ENCODE data around the gene CPXM2.

The CPXM2 gene

DNA sequence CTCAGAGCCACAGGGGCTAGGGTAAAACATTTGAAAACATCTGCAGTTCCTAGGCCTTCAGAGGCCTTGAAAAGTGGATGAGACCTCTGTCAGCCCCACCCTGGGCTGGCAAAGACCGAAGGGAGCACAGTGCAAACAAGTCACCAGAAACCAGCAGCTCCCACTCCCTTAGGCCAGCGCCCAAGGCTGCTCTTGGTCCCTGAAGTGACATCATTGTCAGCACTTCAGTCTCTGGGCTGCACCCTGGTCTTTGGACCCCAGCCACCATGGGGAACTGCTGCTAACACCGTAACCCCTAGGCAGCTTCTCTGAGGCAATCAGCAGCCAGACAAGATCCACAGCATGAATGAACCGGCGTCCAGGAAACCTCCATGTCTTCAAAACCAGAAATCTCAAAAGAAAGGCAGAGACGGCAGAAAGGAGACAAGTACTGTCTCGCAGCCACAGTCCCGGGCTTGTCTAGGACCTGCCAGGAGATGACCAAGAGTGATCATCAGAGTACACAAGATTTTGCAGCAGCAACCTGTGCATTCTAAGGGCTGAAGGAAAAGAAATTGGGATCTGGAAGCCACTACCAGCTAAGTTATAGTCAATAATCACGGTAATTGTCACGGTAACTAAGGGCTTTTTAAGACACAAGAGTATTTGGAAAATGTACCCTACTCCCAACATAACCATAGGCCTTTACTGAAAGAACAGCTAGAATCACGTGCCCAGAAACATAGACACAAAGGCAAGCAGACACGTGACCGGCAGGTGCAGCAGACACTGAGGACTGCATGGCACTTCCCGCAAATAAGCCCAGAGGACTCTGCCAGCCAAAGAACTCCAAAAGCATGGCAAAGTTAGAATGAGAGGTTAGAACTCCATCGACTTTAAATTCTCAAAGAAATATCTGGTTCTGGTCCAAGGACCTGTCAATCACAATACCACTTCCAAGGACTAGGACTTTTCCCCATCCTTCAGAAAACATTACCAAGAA is 23.3 kb downstream of the CPXM2 start:
- no peak for DNase-seq

DNA sequence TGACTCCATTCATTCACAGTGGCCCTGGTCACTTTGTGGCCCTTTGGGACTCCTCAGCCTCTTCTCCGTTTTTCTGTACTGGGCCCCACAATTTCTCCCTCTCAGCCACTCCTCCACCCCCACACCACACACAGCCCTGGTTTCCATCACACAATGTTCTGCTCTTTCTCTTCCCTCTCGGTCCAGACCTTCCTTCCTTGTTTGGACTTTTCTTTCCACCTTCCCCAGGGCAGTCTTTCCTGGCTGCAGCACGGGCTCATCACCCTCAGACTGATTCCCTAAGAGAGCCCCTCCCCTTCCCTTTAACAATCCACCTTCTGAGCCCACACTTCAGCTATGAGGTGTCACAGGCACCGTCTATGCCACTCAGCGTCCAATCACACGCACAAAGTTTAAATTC is 25.7 kb downstream of the CPXM2 start:
- DNase-seq, result no peak

DNA sequence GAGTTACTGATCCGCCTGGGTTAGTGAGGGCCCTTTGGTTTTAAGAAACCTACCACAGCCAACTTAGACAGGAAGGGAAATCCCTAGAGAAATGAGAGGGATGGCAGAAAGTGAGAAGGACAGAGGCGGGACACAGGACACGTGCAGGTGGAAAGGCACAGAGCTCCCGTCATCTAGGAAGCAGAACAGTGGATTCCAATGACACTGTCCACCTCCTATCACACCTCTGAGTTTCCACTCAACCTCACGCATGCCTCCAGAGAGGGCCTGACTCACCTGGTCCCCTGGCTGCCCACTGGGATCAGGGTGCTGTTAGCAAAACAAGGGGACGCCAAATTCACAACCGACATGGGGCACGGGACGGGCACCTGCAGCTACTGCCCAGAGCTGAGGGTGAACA is 26.3 kb downstream of the CPXM2 start:
- no peak for DNase-seq

DNA sequence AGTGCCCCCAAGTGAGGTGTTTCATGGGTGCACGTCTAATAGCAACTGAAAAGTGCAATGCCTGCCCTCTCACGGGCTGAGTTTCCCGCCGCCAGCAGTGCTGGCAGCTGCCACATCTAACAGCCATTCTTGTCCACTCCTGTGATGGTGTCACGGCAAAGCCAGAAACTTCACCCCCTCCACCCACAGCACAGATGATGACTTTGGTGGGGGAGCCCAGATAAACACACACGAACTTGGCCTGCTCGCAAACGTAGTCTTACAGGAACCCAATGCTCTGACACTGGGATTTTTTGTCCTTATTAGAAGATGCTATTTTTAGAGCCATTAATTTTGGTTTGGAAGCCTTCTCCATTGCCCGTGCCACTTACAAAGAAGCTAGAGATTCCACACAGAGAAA is 26.7 kb downstream of the CPXM2 start:
- no peak for DNase-seq

DNA sequence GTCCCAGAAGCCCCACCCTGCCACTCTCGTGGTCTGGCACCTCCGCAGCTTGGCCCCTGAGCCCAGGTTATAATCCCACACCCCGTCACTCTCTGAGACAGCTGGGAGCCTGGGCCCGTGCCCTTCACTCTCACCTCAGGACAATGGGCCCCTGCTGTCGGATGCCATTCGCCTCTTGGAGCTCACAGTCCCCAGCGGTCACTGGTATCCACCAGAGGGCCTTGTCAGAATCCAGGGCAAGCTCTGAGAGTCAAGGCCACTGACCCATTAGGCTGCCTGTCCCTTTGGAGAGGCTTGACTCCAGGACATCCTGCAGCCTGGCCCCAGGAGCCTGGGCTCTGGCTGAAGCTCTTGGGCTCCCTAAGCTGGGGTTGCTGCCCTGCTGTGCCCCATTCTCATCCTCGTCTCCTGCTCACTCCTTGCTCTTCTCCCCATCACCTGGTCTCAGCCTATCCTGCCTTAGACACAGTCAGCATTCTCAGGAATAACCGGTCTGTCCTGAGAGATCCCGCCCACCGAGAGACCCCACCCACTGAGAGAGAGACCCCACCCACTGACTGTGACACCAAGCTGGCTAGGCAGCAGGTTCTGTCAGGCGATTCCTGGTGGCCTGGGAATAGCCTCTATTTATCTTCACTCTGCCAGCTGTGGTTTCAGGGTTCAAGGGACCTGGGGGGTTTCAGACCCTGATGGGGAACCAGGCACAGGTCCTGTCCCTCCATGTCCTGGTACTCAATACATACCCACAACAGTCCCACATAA is 27.7 kb downstream of the CPXM2 start:
- no peak for DNase-seq

DNA sequence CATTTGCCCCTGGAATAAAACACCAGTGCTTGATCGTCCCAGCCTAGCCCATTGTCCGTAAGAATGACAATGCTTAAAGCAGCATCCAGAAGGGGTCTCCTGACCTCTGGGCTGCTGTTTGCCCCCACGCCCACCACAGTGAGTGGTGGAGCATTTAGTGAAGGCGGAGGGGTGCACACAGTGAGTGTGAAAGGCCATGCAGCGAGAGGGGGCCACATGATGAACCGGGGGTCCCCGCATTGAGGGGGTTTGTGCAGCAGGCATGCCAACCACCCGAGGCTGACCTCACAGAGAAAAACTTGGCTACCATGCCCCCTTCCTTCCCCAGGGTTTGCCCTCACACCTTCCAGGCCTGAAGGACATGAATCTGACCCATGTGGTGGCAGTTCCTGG is 28.4 kb downstream of the CPXM2 start:
- DNase-seq, result no peak

DNA sequence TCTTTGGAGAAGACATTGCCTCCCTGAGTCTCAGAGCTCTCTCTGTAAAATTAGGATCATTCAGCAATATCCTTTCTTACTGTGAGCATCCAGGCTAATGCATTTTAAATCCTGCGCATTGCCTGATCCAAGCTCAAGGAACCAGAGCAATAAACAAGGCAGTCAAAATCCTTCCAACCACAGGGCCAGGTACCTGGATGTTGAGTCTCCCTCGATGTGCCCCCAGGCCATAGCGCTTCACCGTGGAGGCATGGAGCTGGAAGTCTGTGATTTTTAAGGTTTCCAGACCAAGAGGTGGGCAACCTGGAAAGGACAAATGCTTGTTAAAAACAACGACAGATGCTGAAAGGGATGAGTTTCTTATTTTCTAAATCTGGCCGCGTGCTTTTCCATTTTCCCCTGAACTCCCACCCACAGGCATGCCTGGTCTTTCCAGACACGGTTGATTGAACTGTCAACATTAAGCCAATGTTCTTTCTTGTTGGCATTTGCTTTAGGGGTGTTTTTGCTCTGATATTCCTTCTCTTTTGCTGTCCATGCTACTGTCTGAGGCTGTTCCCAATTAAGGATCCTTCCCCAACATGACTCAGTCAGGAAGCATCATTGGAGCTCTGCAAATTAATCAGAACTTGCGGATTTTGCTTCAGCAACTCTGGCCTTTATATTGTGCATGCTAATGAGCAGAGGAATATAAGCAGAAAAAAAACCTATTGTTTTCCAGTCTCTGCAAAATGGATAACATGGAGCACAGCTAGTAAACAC is 29.0 kb downstream of the CPXM2 start:
- no peak for DNase-seq

DNA sequence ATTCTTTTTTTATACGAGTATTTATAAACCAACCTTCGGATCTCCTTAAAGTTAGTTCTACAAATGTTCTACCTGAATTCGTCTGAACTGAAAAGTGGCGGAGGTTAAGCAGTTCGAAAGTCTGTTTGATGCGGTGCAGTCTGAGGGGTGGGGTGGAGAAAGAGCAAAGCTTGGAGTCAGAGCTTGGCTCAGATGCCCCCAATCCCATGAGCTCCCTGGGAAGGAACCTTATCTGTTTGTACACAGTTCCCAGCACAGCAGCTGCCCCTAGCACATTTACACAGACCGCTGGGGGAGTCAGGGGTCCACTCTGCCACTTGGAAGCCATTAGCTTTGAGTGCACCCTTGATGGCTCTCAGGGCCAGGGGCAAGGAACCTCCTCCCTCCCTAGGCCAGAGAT is 30.8 kb downstream of the CPXM2 start:
- no peak for DNase-seq

DNA sequence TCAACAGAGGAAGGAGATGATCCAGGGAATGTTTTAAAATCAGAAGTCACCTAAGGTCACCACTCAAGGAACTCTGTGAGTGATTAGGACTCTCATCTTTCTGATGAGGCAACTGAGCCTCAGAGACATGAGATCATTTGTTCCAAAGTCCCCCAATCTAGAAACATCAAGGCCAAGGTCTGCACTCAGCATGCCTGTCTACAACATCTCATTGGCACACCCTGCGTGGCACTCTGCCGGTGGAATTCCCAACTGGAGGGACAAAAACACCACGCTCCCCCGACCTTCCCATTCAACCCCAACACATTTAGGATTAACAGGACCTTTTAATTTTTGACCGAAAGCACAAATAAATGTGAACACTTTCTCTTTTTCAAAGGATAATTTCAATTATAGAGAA is 31.4 kb downstream of the CPXM2 start:
- no peak for DNase-seq

DNA sequence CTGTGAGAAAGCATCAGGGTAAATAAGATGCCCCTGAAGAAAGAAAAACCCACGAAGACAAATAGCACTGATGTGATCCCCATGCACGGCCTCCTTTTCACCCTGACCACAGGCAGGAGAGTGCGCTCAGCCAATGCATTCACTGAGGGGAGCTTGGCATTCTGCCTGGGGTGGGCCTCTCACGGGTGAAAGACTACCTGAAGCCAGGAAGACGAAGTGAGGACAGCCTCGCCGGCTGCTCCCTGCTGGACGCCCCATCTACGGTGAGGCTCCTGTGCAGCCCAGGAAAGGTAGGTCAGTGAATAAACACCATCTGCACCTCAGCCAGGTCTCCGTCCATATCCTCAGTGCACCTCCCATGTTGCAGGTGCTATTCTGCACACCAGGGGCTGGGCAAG is 32.0 kb downstream of the CPXM2 start:
- DNase-seq, result no peak

DNA sequence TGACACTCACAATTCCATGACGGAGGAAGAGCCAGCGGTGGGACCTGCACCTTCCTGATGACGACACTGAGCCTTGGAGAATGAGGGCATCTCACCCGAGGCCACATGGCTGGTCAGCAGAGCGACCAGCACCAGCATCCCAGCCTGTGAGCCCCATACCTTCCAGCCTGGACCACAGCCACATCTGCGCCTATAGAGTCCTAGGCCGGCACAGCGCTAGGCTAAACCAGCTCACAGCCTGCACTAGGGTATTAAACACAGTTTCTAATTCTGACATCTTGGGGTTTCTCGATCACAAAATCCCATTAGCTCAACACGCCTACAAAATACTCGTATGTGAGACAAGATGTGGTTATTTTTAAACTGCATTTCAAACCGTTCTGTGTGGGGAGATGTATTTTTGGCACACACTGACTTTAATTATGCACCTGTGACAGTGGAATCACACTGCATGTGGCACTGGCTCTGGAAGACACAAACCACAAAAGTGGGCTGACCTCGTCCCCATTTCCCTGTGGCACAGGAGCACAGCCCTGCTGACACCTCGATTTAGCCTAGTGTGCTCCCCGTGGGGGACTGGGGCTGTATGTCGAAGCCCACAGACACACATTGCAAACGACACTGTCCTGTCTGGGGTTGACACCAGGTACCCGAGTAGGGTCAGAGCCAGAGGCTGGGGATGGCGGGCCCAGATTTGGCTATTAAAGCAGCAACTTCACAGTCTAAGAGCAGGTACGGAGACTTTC is 32.5 kb downstream of the CPXM2 start:
- DNase-seq, result no peak

DNA sequence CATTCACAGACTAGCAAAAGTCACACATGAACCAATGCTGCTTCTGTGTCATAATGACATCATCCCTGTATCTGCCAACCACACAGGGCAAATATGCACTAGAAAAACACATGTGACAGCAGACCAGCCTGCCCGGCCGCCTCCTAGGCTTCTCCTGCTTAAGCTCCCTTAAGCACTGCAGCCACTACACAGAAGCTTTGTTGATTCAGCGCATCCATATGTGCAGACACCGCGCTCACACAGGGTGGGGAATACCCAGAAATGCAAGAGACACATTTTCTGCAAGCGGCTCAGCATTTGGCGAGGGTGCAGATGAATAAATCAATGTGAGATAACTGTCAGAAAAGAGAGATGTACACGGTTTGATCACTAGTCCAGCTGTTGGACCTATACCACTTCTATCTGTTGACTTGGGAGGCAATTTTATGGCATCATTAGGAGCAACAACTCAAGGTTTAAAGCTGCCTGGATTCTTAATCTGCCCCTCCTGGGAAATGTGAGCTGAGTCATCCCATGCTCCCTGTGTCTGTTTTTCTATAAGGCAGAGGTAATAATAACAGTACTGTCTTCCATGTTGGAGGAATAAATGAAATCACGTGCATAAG is 33.4 kb downstream of the CPXM2 start:
- no peak for DNase-seq

DNA sequence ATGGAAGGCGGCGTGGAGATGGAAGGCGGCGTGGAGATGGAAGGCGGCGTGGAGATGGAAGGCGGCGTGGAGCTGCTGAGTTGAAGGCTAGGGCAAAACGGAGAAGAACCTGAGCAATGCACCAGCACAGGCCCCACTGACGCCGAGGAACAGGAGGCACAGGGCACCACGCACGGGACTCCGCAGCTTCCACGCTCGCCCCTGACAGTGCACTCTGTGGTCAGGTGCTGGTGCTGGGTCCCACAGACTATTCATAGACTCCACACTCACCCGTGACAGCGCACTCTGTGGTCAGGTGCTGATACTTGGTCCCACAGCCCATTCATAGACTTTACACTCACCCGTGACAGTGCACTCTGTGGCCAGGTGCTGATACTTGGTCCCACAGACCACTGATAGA is 34.0 kb downstream of the CPXM2 start:
- DNase-seq, result no peak

DNA sequence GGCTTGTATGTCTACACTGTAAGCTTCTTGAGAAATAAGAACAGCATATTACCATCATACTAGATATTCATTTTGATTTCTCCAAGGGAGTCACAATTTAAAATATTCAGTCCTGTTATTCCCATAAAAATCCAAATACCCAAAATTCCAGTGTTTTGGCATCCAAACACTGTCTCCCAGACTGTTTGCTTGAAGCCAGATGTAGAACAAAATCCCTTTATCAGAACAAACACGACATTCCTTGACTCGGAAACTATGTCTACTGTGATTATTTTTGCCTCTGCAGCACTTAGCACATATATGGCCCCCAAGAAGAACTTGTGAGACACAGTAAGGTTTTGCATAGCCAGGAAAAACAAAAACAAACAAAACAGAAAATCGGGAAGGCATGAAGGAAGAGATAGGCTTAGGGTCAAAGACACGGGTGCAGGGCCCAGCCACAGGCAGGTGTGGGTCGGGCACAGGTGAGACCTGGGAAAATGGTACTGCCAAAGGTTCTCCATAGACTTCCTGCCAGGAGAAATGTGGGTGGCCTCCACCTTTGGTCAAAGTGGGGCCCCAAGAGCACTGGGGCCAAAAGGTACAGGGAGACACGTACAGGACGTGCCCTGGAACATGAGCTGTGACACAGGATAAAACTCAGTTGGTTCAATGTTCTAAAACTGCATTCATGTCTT is 36.5 kb downstream of the CPXM2 start:
- DNase-seq, result no peak

DNA sequence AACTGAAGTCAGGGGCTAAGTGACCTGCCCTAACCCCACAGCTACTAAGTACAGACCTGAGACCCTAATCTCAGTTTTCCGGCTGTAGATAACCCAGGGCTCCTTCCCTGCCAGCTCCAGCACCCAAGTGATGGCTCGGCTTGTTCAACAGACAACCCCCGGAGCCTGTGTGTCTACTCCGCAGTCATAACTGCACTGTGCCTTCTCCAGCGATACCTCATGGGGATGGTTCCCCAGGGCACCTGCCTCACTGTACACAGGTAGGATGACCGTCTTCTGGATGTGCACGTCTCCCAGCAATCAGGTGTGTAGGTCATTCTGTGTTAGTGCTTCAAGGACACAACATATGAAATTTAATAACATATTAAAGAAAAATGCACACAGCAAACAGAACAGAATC is 37.1 kb downstream of the CPXM2 start:
- no peak for DNase-seq

DNA sequence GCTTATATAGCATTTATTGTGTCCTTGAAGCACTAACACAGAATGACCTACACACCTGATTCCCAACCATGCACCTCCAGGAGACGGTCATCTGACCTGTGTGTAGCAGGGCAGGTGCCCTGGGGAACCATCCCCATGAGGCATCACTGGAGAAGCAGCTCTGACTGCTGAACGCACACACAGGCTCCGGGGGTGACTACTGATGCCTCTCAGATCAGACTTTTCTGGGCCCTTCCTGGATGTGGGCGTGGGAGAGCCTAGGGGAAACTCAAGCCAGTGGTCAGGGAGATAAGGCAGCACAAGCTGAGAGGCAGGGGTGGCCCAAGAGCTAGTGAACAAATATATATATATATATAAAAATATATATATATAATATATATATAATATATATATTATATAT is 37.6 kb downstream of the CPXM2 start:
- DNase-seq, result no peak

DNA sequence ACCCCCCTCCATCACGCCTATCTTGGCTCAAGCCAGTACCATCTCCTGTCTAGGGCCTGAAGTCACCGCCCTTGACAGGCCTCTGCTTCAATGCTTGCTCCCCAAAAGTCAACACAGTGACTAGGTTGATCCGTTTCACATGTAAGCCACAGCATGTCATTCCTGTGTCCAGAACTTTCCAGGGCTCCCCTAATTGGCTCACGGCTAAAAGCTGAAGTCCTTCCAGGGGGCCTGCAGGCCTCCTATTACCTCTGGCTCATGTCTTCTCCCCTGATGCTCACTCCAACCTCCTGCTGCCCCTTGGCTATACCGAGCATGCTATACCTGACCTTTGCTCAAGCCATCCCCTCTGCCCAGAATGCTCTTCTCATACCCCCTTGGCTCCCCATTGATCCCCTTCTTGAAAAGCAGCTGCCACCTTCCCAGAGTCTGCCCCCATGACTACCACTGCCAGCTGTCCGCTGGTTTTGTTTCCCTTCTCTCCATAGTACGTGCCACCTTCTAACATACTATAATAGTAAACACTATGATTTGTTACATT is 39.1 kb downstream of the CPXM2 start:
- no peak for DNase-seq

DNA sequence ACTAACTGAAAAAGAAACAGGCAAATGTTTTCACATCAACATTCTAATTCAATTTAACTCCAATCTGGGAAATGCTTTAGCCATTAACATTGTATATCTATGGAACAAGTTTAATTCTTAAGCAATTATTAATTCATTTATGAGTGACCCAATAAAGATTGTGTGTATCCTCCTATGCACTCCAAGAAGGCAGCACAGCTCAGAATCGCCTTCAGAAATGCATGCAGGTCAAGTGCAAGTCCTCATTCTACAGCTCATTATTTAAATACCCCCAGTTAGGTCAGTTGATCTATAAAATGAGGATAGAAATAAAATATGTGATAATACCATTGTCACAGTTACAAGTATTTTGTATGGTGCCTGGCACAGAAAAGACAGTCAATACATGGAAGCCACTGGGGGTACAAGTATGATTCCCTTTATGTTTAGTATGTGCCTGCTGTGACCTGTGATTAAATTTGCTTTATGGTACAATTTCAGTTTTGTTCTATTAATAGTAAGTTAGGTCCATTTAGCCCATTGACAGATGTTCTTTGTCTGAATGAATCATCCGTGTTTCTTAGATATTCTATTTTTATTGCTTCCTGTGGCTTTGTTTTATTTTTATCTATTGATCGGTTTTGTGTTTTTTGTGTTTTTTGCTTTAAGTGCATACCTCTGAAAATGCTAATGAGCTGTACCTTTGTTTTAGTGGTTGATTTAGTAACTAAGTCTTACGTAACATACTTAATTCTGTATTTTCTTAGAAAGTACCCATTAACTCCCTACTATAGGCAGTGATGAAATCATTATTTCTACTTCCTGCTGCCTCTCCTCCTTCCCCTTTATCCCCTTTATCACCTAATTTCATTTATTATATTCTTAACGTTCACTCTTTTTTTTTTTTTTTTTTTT is 42.8 kb downstream of the CPXM2 start:
- no peak for DNase-seq

DNA sequence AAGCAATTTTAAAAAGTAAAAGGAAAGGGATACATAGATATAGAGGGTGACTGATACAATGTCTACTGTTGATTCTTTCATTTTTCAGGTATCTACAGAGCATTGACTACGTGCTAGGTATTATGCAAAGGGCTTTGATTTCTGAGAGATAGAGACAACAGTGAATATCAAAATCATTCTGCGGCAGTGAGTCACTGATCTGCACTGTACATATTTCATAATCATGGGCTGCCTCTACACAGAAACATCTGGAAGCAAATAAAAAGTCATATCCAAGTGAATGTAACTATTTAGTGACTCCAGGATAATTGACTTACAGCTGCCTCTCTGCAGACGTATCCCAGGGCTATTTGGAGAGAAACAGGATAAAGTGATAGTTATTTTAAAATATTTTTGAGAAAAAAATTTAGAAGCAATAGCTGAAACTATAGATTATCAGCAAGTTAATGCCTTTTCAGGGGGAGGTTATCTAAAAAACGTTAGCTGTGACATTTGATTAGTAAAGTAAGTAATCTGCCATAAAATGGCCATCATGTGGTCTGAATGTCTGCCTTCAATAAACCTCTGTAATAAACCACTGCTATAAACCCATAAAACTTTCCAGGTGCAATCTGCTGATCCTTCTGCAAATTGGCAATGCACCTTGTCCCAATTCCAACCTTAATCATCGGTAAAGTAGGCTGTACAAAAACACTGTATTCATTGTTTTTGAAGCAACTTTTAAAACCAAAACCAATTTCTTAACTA is 43.7 kb downstream of the CPXM2 start:
- no peak for DNase-seq

DNA sequence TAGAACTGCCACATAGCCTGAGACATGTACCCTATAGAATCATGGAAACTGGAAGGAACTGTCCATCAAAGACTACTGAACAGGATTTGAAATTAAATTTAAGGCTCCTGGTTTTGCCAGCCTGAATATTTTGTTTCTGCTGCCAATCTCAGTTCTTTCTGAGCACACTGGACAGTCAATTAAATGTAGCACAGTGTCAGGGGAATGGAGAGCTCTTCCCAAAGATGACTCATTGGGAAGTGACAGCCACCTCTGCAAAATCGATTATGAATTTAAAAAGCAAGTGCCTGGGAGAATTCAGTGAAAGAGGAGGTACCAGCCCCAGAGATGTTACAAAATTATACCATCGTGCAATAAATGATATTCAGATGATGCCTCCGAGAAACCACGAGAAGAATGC is 47.8 kb downstream of the CPXM2 start:
- no peak for DNase-seq
